Measurements from ENCODE around the gene CRELD1. TPM values are rescaled to one million over a fixed set of nuclear protein-coding genes. Genes with fewer than 3 reads are reported as not detected.

Gene CRELD1
- polyA plus RNA-seq, 1 experiment: 30.3 TPM

GRCh38 chr3:9942164-9942563 lies 8.5 kb downstream of the CRELD1 start:
- H3K27me3 ChIP-seq (ENCODE audit: control insufficient read depth, insufficient read depth, low read length): no peaks in the 10 kb centered on the region
- DNase-seq (ENCODE audit: low read depth): no peak
- H3K36me3 ChIP-seq (ENCODE audit: control insufficient read depth, insufficient read depth, low read length): peaks cover 8% of the 10 kb centered on the region
- TF ChIP-seq CTCF (IDR thresholded peaks at IDR 0.05; ENCODE audit: insufficient read depth, low read depth, low read length): no peak
- ChIA-PET POLR2A (no interaction called here), CTCF (interaction anchor here (0.7 to 1.1 kb wide), 2 partner anchors 9 to 146 kb away, joined by 5 read pairs; partner anchors contain the start of gene CRELD1)
- H3K4me3 ChIP-seq (ENCODE audit: low read depth, low read length): no peak overlapping the region

GRCh38 chr3:9942934-9943690 lies 9.5 kb downstream of the CRELD1 start:
- CTCF ChIA-PET: interaction anchor here (0.7 to 2.2 kb wide), 3 partner anchors 10 to 145 kb away, joined by 5 to 13 read pairs (median 5); partner anchors contain the start of gene CRELD1
- H3K36me3 ChIP-seq (ENCODE audit: control insufficient read depth, insufficient read depth, low read length): peaks cover 5% of the 10 kb centered on the region
- POLR2A ChIA-PET: no interaction called here
- H3K4me3 ChIP-seq (ENCODE audit: low read depth, low read length): no peak overlapping the region
- no peaks in the 10 kb centered on the region for H3K27me3 ChIP-seq (ENCODE audit: control insufficient read depth, insufficient read depth, low read length)
- TF ChIP-seq CTCF (IDR thresholded peaks at IDR 0.05; ENCODE audit: insufficient read depth, low read depth, low read length): no peak
- no peak for DNase-seq (ENCODE audit: low read depth)

- ChIA-PET POLR2A (interaction anchor here (1.0 kb wide), 1 partner anchor 11 kb away, joined by 3 read pairs; the partner anchor contains the start of gene CRELD1), CTCF (interaction anchor here (1.3 to 2.2 kb wide), 2 partner anchors 11 to 229 kb away, joined by 3 to 13 read pairs; partner anchors contain the start of gene CRELD1)
- TF ChIP-seq CTCF (IDR thresholded peaks at IDR 0.05; ENCODE audit: insufficient read depth, low read depth, low read length): no peak
- no peaks in the 10 kb centered on the region for H3K27me3 ChIP-seq (ENCODE audit: control insufficient read depth, insufficient read depth, low read length)
- DNase-seq (ENCODE audit: low read depth): no peak
- peaks cover 8% of the 10 kb centered on the region for H3K36me3 ChIP-seq (ENCODE audit: control insufficient read depth, insufficient read depth, low read length)
- no peak overlapping the region for H3K4me3 ChIP-seq (ENCODE audit: low read depth, low read length)
These were observed 10.6 kb downstream of the CRELD1 start for GRCh38 chr3:9944271-9944670.

GRCh38 chr3:9945358-9945757 lies 11.7 kb downstream of the CRELD1 start:
- H3K4me3 ChIP-seq (ENCODE audit: low read depth, low read length): no peak overlapping the region
- no peak for TF ChIP-seq CTCF (IDR thresholded peaks at IDR 0.05; ENCODE audit: insufficient read depth, low read depth, low read length)
- DNase-seq (ENCODE audit: low read depth): no peak
- H3K36me3 ChIP-seq (ENCODE audit: control insufficient read depth, insufficient read depth, low read length): peaks cover 8% of the 10 kb centered on the region
- POLR2A ChIA-PET: no interaction called here
- no peaks in the 10 kb centered on the region for H3K27me3 ChIP-seq (ENCODE audit: control insufficient read depth, insufficient read depth, low read length)
- CTCF ChIA-PET: interaction anchor here (1.4 to 1.9 kb wide), 4 partner anchors 8 to 90 kb away, joined by 3 to 19 read pairs (median 6); no protein-coding TSS in a partner anchor
